B cell (primary cell): ENCODE measurements around the gene RFX2. TPM values are rescaled to one million over a fixed set of nuclear protein-coding genes. Genes with fewer than 3 reads are reported as not detected.

Experiments
- ATAC-seq: fragments of 200-7000 bp; cut with Tn5 transposase; one replicate; pipeline ENCODE4 v1.10.0; 2021; ENCODE audit warnings: low read depth, mild to moderate bottlenecking, moderate number of reproducible peaks, moderate library complexity
- CTCF ChIA-PET: fragments of 350-600 bp; sonication (Branson Sonifier 250); formaldehyde crosslinking; loops from one replicate; lab custom pipeline; 2021; ENCODE audit warnings: antibody characterized with exemption, inconsistent platforms; lab: Charles Lee
- POLR2A ChIA-PET: fragments of 350-600 bp; sonication (Branson Sonifier 250); formaldehyde crosslinking; loops from one replicate; lab custom pipeline; 2021; ENCODE audit warnings: antibody characterized with exemption; lab: Charles Lee
- DNase-seq: peaks from one replicate; pipeline ENCODE4 v3.0.0; 2013
- H2AFZ ChIP-seq: 2 replicates; pipeline ENCODE4 v1.6.1; 2012; ENCODE audit warnings: mild to moderate bottlenecking, low read depth, low read length; ENCODE audit not compliant: insufficient read depth, poor library complexity, severe bottlenecking
- H3K27ac ChIP-seq, 2 donors: 1 replicate in 1 of 2; 2 replicates in 1 of 2; pipeline ENCODE4 v1.5.1; 2012 to 2013; ENCODE audit warnings: low read length in 2 of 2, mild to moderate bottlenecking in 2 of 2, moderate library complexity in 1 of 2
- H3K27me3 ChIP-seq, 4 experiments: fragments of 200-600 bp in 1 of 4; sonication (generic) in 1 of 4; replicated peaks in 1 of 4; 1 replicate in 2 of 4; 2 replicates in 2 of 4; pipeline versions ENCODE4 v1.6.1 to v1.7.0; 2013 to 2016; ENCODE audit warnings: low read length in 3 of 4, mild to moderate bottlenecking in 2 of 4, mixed read lengths in 1 of 4, moderate library complexity in 1 of 4; ENCODE audit not compliant: insufficient read depth in 4 of 4, control insufficient read depth in 3 of 4; ENCODE audit errors: control extremely low read depth in 1 of 4
- H3K36me3 ChIP-seq, 2 experiments: replicated peaks in 1 of 2; 1 replicate in 1 of 2; 2 replicates in 1 of 2; pipeline versions ENCODE4 v1.6.1 to v1.7.1; 2013; ENCODE audit warnings: low read length in 1 of 2; ENCODE audit not compliant: insufficient read depth in 2 of 2, control insufficient read depth in 1 of 2; ENCODE audit errors: control extremely low read depth in 1 of 2, extremely low read depth in 1 of 2
- H3K4me1 ChIP-seq, 2 donors: fragments of 200-600 bp in 1 of 2; sonication (generic) in 1 of 2; 1 replicate in 1 of 2; 2 replicates in 1 of 2; pipeline versions ENCODE4 v1.5.1 to v1.6.1; 2013 to 2017; ENCODE audit warnings: low read length in 2 of 2; ENCODE audit not compliant: control insufficient read depth in 2 of 2, insufficient read depth in 2 of 2
- H3K4me2 ChIP-seq: replicated peaks from 2 replicates; pipeline ENCODE3; 2012; ENCODE audit warnings: mild to moderate bottlenecking, low read depth, low read length; ENCODE audit not compliant: poor library complexity, severe bottlenecking
- H3K4me3 ChIP-seq, 5 experiments: fragments of 200-600 bp in 1 of 5; sonication (generic) in 1 of 5; 1 replicate in 3 of 5; 2 replicates in 2 of 5; pipeline versions ENCODE4 v1.5.1 to v1.7.0; 2011 to 2016; ENCODE audit warnings: low read length in 4 of 5, mild to moderate bottlenecking in 4 of 5, low read depth in 2 of 5, control low read depth in 1 of 5, moderate library complexity in 1 of 5; ENCODE audit not compliant: insufficient read depth in 1 of 5; ENCODE audit errors: control extremely low read depth in 1 of 5, extremely low read depth in 1 of 5
- H3K79me2 ChIP-seq: fragments of 200-600 bp; sonication (generic); one replicate; pipeline ENCODE4 v1.6.0; 2016; ENCODE audit warnings: low read length; ENCODE audit not compliant: control insufficient read depth, insufficient read depth
- H3K9ac ChIP-seq: fragments of 200-600 bp; sonication (generic); 2 replicates; pipeline ENCODE4 v1.6.1; 2017; ENCODE audit warnings: mild to moderate bottlenecking, low read length, moderate library complexity
- H3K9me3 ChIP-seq, 3 donors: one replicate each; pipeline versions ENCODE4 v1.6.1 to v1.7.1; 2013; ENCODE audit warnings: low read length in 2 of 3; ENCODE audit not compliant: control insufficient read depth in 2 of 3, insufficient read depth in 1 of 3; ENCODE audit errors: control extremely low read depth in 1 of 3
- H4K20me1 ChIP-seq: 2 replicates; pipeline ENCODE4 v1.6.0; 2012; ENCODE audit warnings: mild to moderate bottlenecking, low read length; ENCODE audit not compliant: insufficient read depth, control insufficient read depth, poor library complexity, severe bottlenecking
- H3K27ac Mint-ChIP-seq: one replicate; pipeline ENCODE4 v1.8.0; 2021; ENCODE audit warnings: mixed read lengths
- H3K27me3 Mint-ChIP-seq: one replicate; pipeline ENCODE4 v1.8.0; 2021; ENCODE audit warnings: mixed read lengths
- H3K4me1 Mint-ChIP-seq: one replicate; pipeline ENCODE4 v1.8.0; 2021; ENCODE audit warnings: mixed read lengths
- H3K4me3 Mint-ChIP-seq: one replicate; pipeline ENCODE4 v1.8.0; 2021; ENCODE audit warnings: mixed read lengths
- H3K9me3 Mint-ChIP-seq: one replicate; pipeline ENCODE4 v1.8.0; 2022; ENCODE audit warnings: mixed read lengths; ENCODE audit not compliant: insufficient read depth
- EZH2 ChIP-seq: IDR thresholded peaks from 2 replicates; pipeline ENCODE4 v1.6.1; 2012; ENCODE audit warnings: borderline replicate concordance, low read depth, mild to moderate bottlenecking, moderate library complexity, low read length; ENCODE audit not compliant: insufficient read depth, poor library complexity, severe bottlenecking
- WGBS: methylation state at CpG from one replicate; pipeline ENCODE4 v1.1.5; 2013; ENCODE audit warnings: missing lambda C conversion rate; ENCODE audit not compliant: insufficient coverage; 5-methylcytosine and 5-hydroxymethylcytosine counted together
- intact Hi-C: fragments of 100-400 bp; cut with micrococcal nuclease; formaldehyde crosslinking; loops from one replicate; pipeline ENCODE4 v1.10.0; 2022
- polyA plus RNA-seq: library from polyadenylated mRNA; depleted of rRNA; stranded (reverse); fragments of >200 nt; gene quantifications from 2 replicates; pipeline ENCODE4 v1.2.3, GENCODE V29; 2012
- total RNA-seq, 2 donors: library from RNA; stranded (reverse); fragments of 120-200 nt in 1 of 2; gene quantifications; 1 replicate in 1 of 2; 2 replicates in 1 of 2; pipeline versions ENCODE4 v1.2.3 to v1.2.4, GENCODE V29; 2013 to 2022
- TF ChIP-seq, protein P1 (sequence below): fragments of 200-600 bp; IDR thresholded peaks from one replicate; pipeline ENCODE4 v1.8.0; 2022; ENCODE audit warnings: antibody characterized with exemption, mild to moderate bottlenecking

Gene RFX2
- total and polyA plus RNA-seq, 2 donors (not counting 1 experiment from before 2014, with no cell fraction given), result 7.1 to 8.6 TPM

- H2AFZ ChIP-seq, result no peak overlapping the region
- Mint-ChIP-seq H3K4me1 (no peaks in the 10 kb centered on the region), H3K27ac (no peak overlapping the region), H3K27me3 (no peaks in the 10 kb centered on the region), H3K9me3 (peaks cover 4% of the 10 kb centered on the region), H3K4me3 (no peak overlapping the region)
- DNase-seq (no peak), ATAC-seq (no peak)
- no peak overlapping the region for H3K27ac ChIP-seq
- H3K36me3 ChIP-seq, result no peaks in the 10 kb centered on the region
- no peak overlapping the region for H3K4me3 ChIP-seq
- ChIA-PET CTCF (interaction anchor here (0.6 kb wide), 1 partner anchor 1658 kb away, joined by 3 read pairs; no protein-coding TSS in a partner anchor), POLR2A (no interaction called here)
- no peaks in the 10 kb centered on the region for H4K20me1 ChIP-seq
- no peaks in the 10 kb centered on the region for H3K4me1 ChIP-seq
- 97% methylated on average over 26 of the region's 26 CpGs for WGBS
- no peak overlapping the region for H3K9ac ChIP-seq
- no peak overlapping the region for H3K4me2 ChIP-seq
- no peaks in the 10 kb centered on the region for H3K79me2 ChIP-seq
- H3K27me3 ChIP-seq, result no peaks in the 10 kb centered on the region
- intact Hi-C loops, result no loop called here
- peaks cover 0 to 16% (median 0%) of the 10 kb centered on the region in 3 donors for H3K9me3 ChIP-seq
- no peak for TF ChIP-seq EZH2
- TF ChIP-seq, protein P1, sequence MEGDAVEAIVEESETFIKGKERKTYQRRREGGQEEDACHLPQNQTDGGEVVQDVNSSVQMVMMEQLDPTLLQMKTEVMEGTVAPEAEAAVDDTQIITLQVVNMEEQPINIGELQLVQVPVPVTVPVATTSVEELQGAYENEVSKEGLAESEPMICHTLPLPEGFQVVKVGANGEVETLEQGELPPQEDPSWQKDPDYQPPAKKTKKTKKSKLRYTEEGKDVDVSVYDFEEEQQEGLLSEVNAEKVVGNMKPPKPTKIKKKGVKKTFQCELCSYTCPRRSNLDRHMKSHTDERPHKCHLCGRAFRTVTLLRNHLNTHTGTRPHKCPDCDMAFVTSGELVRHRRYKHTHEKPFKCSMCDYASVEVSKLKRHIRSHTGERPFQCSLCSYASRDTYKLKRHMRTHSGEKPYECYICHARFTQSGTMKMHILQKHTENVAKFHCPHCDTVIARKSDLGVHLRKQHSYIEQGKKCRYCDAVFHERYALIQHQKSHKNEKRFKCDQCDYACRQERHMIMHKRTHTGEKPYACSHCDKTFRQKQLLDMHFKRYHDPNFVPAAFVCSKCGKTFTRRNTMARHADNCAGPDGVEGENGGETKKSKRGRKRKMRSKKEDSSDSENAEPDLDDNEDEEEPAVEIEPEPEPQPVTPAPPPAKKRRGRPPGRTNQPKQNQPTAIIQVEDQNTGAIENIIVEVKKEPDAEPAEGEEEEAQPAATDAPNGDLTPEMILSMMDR, result no peak
Measured at GRCh38 chr19:6002591-6002990, 107.7 kb downstream of the RFX2 start.

GRCh38 chr19:6000228-6000847 is 110.0 kb downstream of the RFX2 start:
- Histone ChIP-seq H3K4me2 (no peak overlapping the region), H3K4me1 (no peaks in the 10 kb centered on the region), H3K9me3 (peaks cover 0 to 16% (median 0%) of the 10 kb centered on the region in 3 donors), H3K27me3 (no peaks in the 10 kb centered on the region), H3K4me3 (no peak overlapping the region), H4K20me1 (no peaks in the 10 kb centered on the region), H3K79me2 (no peaks in the 10 kb centered on the region), H3K27ac (no peak overlapping the region), H3K9ac (no peak overlapping the region), H2AFZ (no peak overlapping the region), H3K36me3 (no peaks in the 10 kb centered on the region)
- Mint-ChIP-seq H3K4me1 (no peaks in the 10 kb centered on the region), H3K4me3 (no peak overlapping the region), H3K27me3 (no peaks in the 10 kb centered on the region), H3K27ac (no peak overlapping the region), H3K9me3 (peaks cover 4% of the 10 kb centered on the region)
- ATAC-seq (no peak), DNase-seq (no peak)
- intact Hi-C loops, result no loop called here
- ChIA-PET POLR2A (no interaction called here), CTCF (interaction anchor here (0.8 to 1.3 kb wide), 2 partner anchors 12 to 32 kb away, joined by 3 to 4 read pairs; no protein-coding TSS in a partner anchor)
- TF ChIP-seq, protein P1, result no peak
- no peak for TF ChIP-seq EZH2
- 100% methylated on average over 5 of the region's 7 CpGs for WGBS
